Effector memory CD4-positive, alpha-beta T cell (primary cell): Measurements from ENCODE around the gene ATXN2L.
A peak's percentile ranks its signal among the peaks of the same experiment; 100 is the strongest.

Experiments
- DNase-seq, 3 donors: peaks; one replicate each; pipeline ENCODE4 v3.0.0-alpha.2; 2020
- H3K27ac ChIP-seq: 2 replicates; pipeline ENCODE4 v1.7.0; 2013; ENCODE audit warnings: mild to moderate bottlenecking, low read length, moderate library complexity; ENCODE audit not compliant: insufficient read depth, poor library complexity, severe bottlenecking
- H3K27me3 ChIP-seq: replicated peaks from 2 replicates; pipeline ENCODE4 v1.7.0; 2013; ENCODE audit warnings: mild to moderate bottlenecking, low read length; ENCODE audit not compliant: insufficient read depth, control insufficient read depth, poor library complexity, severe bottlenecking
- H3K36me3 ChIP-seq: 2 replicates; pipeline ENCODE4 v1.7.0; 2013; ENCODE audit warnings: mild to moderate bottlenecking, low read length, moderate library complexity; ENCODE audit not compliant: control insufficient read depth, insufficient read depth
- H3K4me1 ChIP-seq: 2 replicates; pipeline ENCODE4 v1.7.0; 2013; ENCODE audit warnings: low read length, mild to moderate bottlenecking; ENCODE audit not compliant: control insufficient read depth, insufficient read depth, poor library complexity, severe bottlenecking
- H3K4me3 ChIP-seq: 2 replicates; pipeline ENCODE4 v1.7.0; 2013; ENCODE audit warnings: low read length, low read depth, mild to moderate bottlenecking; ENCODE audit not compliant: insufficient read depth, poor library complexity, severe bottlenecking
- H3K9me3 ChIP-seq: 2 replicates; pipeline ENCODE4 v1.7.0; 2013; ENCODE audit warnings: mild to moderate bottlenecking, low read length, moderate library complexity; ENCODE audit not compliant: control insufficient read depth

Gene ATXN2L

DNA sequence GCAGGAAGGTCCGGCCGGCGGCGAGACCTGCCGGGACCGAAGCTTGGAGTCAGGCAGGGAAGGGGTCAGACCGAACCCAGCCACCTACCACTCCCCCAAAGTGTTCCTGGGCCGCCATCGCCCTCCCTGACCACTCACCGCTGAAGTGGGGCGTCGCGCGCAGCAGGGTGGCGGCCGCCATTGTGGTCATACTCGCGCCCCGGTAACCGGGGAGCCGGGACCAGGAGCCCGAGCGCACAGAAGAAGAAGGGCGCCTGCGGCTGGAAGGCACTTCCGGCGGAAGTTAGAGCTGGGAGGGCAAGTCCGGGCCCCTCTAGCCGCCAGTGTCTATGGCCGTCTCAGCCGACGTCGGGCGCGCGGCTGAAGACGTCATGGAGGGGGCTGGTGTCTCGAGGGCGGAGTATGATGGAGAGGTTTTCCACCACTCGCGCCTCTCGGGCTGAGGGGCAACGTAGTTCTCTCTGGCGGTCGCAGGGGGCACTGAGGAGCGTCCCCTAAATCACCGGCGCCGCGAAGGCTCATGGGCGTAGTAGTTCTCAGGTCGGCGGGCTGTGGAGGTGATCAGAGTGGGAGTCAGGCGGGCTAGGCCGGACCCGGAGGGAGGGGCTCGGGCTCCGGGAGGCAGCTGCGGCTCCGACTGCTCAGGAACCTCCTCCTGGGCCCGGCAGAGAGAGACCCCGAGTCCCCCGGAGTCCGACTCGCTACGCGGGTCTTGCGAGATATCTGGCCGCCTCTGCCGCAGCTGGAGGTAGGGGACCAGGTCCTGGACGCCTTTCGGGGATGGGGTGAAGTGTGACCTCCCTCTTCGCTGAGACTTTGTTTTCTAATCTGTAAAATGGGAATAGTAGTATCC is 23.5 kb downstream of the ATXN2L start, which contains the start of gene TUFM:
TUFM (minus strand) TSS at position 269 of the 853 bp plus-strand sequence; CDS start at position 190, 79 bp downstream.
- no peaks in the 10 kb centered on the region for H3K9me3 ChIP-seq
- peak within 1 kb of the TSS; percentile 87 for H3K27ac ChIP-seq
- H3K36me3 ChIP-seq = peaks cover 27% of the 10 kb centered on the region
- H3K27me3 ChIP-seq = no peaks in the 10 kb centered on the region
- peak within 1 kb of the TSS; percentile 89 for H3K4me3 ChIP-seq
- DNase-seq = peak; percentile 96 to 98 (median 97)
- H3K4me1 ChIP-seq = peaks cover 19% of the 10 kb centered on the region

DNA sequence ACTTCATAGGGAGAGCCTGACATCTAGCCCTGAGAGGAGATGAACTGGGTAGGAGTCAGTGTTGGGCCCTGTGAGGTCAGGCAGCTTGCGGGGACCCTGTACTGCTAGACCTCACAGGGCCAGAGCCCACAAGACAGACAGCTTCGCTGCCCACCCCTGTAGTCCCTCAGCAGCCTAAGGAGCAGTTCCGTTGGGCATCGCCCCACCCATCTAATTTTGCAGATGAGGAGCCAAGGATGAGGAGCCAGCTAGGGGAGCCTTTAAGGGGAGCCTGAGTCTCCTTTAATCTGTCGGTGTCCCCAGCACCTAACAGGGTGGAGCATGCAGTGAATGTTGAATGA is 24.1 kb downstream of the ATXN2L start:
- Histone ChIP-seq H3K9me3 (no peaks in the 10 kb centered on the region), H3K4me1 (peaks cover 19% of the 10 kb centered on the region), H3K27ac (peak overlapping the region; percentile 87), H3K36me3 (peaks cover 25% of the 10 kb centered on the region), H3K27me3 (no peaks in the 10 kb centered on the region), H3K4me3 (peak overlapping the region; percentile 89)
- no peak for DNase-seq

DNA sequence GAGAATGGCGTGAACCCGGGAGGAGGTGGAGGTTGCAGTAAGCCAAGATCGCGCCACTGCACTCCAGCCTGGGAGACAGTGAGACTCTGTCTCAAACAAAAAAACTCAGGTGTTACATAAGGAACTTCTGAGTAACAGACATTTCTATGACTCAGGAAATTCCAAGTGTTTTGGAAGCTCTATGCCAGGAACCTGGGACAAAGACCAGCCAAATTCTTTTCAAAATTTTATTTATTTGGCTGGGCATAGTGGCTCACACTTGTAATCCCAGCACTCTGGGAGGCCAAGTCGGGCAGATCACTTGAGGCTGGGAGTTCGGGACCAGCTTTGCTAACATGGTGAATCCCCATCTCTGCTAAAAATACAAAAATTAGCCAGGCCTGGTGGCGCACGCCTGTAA is 35.6 kb downstream of the ATXN2L start:
- Histone ChIP-seq H3K4me1 (no peaks in the 10 kb centered on the region), H3K27ac (no peak overlapping the region)
- no peak for DNase-seq

DNA sequence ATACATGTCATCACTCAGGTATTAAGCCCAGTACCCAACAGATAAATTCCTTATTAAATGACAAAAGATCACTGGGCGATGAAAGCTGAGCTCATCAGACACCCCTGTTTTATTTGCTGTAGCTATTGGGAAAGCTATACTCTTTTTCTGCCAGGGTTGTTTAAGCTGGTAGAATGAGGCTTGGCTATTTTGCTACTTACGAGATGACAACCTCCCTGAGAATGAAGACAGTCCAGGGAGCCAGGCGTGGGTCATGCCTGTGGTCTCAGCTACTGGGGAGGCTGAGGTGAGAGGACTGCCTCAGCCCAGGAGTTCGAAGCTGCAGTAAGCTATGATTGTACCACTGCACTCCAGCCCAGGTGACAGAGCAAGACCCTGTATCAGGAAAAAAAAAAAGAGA is 36.5 kb downstream of the ATXN2L start:
- no peaks in the 10 kb centered on the region for H3K27me3 ChIP-seq
- H3K36me3 ChIP-seq = no peaks in the 10 kb centered on the region
- no peak overlapping the region for H3K27ac ChIP-seq
- no peaks in the 10 kb centered on the region for H3K9me3 ChIP-seq
- H3K4me1 ChIP-seq = peaks cover 6% of the 10 kb centered on the region
- H3K4me3 ChIP-seq = no peak overlapping the region
- DNase-seq = no peak

More for the DNA sequence above, 35.6 kb downstream of the ATXN2L start:
- Histone ChIP-seq H3K4me3 (no peak overlapping the region), H3K27me3 (no peaks in the 10 kb centered on the region), H3K36me3 (no peaks in the 10 kb centered on the region), H3K9me3 (no peaks in the 10 kb centered on the region)

DNA sequence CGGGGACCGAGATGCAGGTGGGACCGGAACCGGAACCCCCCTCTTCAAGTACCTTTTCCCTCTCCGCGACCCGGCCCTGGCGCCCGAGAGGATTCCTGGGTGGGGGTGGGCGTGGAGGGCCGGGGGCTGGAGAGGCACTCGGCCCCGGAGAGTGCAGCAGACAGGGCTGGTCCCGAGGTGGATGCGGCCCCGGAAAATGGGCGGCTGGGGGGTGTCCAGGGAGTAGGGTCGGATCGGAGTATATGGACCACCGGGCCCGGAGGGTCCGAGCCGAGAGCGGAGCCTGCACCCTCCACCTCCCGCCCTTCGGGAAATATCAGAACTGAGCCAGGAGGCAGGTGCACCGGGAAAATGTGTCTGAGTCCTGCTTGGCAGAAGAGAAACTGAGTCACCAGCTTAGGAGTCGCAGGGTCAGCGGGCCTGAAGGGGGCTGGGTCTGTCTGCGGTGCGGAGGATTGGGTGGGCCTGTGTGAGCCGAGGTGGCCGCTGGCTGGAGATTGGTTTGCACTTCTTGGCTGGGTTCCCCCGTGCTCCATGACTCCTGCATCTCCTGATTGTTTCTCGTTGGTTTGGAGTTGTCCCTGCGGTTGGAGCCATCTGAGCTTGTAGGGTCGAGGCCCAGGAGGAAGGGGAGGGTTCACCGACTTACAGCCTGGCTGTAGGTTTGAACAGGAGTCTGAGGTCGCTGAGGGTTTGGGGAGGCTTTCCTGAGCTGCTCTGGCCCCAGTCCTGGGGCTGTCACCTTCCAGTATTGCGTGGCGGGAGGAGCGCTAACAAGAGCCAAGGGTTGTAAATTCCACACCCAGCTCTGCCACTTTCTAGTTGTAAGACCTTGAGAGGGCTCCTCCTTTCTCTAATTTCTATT is 41.4 kb downstream of the ATXN2L start:
- H3K27me3 ChIP-seq = no peaks in the 10 kb centered on the region
- H3K27ac ChIP-seq = peak overlapping the region; percentile 90
- peaks cover 9% of the 10 kb centered on the region for H3K4me1 ChIP-seq
- no peak for DNase-seq
- peaks cover 19% of the 10 kb centered on the region for H3K36me3 ChIP-seq
- H3K9me3 ChIP-seq = no peaks in the 10 kb centered on the region
- H3K4me3 ChIP-seq = peak overlapping the region; percentile 85

DNA sequence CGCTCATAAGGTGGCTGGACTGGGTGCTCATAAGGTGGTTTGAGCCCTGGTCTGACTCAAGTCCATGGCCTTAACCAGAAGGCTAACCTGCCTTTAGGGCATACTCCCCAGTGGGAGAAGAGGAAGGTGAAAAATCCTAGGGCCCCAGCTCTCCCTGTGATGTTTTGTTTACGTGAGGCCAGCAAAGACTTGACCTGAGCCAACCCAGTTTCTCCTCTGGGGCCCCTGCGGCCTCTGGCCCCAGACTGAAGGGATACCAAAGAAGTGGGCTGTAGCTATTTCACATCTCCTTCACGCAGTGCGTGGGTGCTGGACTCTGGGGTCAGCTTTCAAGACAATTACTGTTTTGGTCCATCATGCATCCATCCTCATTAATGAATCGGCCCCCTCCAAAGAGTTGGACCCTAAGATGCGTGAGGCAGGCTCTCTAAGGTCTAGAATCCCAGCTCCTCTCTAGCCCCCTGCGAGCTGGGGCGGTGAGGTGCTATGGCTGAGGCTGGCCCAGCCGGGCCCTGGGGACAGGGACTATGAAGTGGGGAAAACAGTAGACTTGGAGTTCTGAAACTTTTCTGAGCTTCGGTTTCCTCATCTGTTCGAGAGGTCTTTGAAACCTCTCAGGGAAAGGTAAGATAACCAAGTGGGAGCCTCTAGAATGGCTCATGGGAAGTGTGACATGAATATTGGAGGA is 42.3 kb downstream of the ATXN2L start:
- no peak overlapping the region for H3K4me3 ChIP-seq
- H3K27me3 ChIP-seq = no peaks in the 10 kb centered on the region
- DNase-seq = no peak
- no peaks in the 10 kb centered on the region for H3K9me3 ChIP-seq
- H3K36me3 ChIP-seq = peaks cover 29% of the 10 kb centered on the region
- H3K27ac ChIP-seq = no peak overlapping the region
- H3K4me1 ChIP-seq = peaks cover 9% of the 10 kb centered on the region

DNA sequence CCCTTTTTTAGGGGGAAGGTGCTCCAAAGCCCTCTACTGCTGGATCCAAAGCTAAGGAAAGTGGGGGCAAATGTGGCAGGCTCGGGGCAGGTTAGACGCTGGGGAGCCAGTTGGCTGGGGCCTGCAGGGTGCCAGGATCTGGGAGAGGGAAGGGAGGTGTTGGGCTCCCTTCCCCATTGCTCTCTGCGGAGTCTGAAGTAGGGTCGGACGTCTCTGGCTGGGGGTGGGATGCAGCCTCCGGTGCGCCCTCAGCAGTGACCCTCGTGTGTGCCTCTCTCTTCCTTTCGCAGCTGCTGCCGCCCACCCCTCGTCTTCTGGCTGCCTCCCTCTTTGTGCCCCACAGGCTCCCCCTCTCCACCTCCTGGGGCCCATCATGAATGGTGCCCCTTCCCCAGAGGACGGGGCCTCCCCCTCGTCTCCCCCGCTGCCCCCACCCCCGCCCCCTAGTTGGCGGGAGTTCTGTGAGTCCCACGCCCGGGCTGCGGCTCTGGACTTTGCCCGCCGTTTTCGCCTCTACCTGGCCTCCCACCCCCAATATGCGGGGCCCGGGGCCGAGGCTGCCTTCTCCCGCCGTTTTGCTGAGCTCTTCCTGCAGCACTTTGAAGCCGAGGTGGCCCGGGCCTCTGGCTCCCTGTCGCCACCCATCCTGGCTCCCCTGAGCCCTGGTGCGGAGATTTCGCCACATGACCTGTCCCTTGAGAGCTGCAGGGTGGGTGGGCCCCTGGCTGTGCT is 43.1 kb downstream of the ATXN2L start:
- H3K27me3 ChIP-seq = no peaks in the 10 kb centered on the region
- no peak overlapping the region for H3K4me3 ChIP-seq
- H3K27ac ChIP-seq = no peak overlapping the region
- H3K4me1 ChIP-seq = peaks cover 9% of the 10 kb centered on the region
- DNase-seq = no peak
- peaks cover 36% of the 10 kb centered on the region for H3K36me3 ChIP-seq
- H3K9me3 ChIP-seq = no peaks in the 10 kb centered on the region

DNA sequence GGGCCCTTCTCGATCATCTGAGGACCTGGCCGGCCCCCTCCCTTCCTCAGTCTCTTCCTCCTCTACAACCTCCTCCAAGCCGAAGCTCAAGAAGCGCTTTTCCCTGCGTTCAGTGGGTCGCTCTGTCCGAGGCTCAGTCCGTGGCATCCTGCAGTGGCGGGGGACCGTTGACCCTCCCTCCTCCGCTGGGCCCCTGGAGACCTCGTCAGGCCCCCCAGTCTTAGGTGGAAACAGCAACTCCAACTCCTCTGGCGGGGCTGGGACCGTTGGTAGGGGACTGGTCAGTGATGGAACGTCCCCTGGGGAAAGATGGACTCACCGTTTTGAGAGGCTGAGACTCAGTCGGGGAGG is 43.6 kb downstream of the ATXN2L start:
- peaks cover 40% of the 10 kb centered on the region for H3K36me3 ChIP-seq
- no peak overlapping the region for H3K27ac ChIP-seq
- DNase-seq = no peak
- H3K4me3 ChIP-seq = no peak overlapping the region
- H3K9me3 ChIP-seq = no peaks in the 10 kb centered on the region
- H3K4me1 ChIP-seq = peaks cover 9% of the 10 kb centered on the region
- no peaks in the 10 kb centered on the region for H3K27me3 ChIP-seq

DNA sequence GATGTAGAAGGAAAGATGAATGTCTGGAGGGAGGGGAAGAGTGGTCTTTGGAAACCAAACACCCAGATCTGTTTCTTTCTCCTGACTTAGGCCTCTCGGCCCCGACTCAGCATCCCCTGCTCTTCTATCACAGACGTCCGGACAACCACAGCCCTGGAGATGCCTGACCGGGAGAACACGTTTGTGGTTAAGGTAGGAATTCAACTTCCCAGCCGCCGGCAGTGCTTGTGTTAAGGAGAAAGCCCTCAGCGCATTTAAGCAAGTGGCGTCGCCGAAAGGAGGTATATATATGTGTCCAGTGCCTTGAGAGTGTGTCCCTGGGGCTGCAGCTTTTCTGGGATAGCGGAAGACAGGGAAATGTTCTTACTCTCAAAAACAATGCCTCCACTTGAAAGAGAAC is 44.4 kb downstream of the ATXN2L start:
- Histone ChIP-seq H3K4me3 (no peak overlapping the region), H3K36me3 (peaks cover 40% of the 10 kb centered on the region), H3K9me3 (no peaks in the 10 kb centered on the region), H3K4me1 (peaks cover 9% of the 10 kb centered on the region), H3K27me3 (no peaks in the 10 kb centered on the region), H3K27ac (no peak overlapping the region)
- no peak for DNase-seq
